Caki2 (cell line): Measurements from ENCODE around the gene PWP1. TPM values are rescaled to one million over a fixed set of nuclear protein-coding genes. Genes with fewer than 3 reads are reported as not detected.
A peak's percentile ranks its signal among the peaks of the same experiment; 100 is the strongest.
"Not testable (repeated sequence)": the region's sequence is repeated elsewhere in the genome, so short reads cannot be mapped to it uniquely, and the experiment has no call there.

Experiments
- DNase-seq: peaks from one replicate; pipeline ENCODE4 v3.0.0-alpha.2; 2015; ENCODE audit warnings: low read depth
- in situ Hi-C: cut with HindIII; loops from 2 replicates; pipeline ENCODE4 v1.10.0; 2016; ENCODE audit warnings: low sequenced_read_pairs, low pct_unique_long_range_greater_than_20kb, mixed read lengths
- total RNA-seq: library from RNA; depleted of rRNA; stranded (reverse); fragments of >200 nt; shearing (Covaris generic); gene quantifications from 2 replicates; pipeline ENCODE4 v1.2.3, GENCODE V29; 2014; ENCODE audit warnings: low replicate concordance

PWP1 gene
- total RNA-seq, 1 experiment from 2014 or later, result 10.4 TPM

- no peak for DNase-seq
- in situ Hi-C loops, result no loop called here
These were observed 22.3 kb upstream of the PWP1 start for GRCh38 chr12:107663277-107663676.

- DNase-seq, result no peak
- in situ Hi-C loops, result no loop called here
These were observed 19.6 kb upstream of the PWP1 start for GRCh38 chr12:107666009-107666408.

GRCh38 chr12:107667464-107667863 lies 18.1 kb upstream of the PWP1 start:
- no peak for DNase-seq

GRCh38 chr12:107668320-107669098 lies 17.1 kb upstream of the PWP1 start:
- no peak for DNase-seq
- in situ Hi-C loops, result no loop called here

More at GRCh38 chr12:107667464-107667863, 18.1 kb upstream of the PWP1 start:
- in situ Hi-C loops, result no loop called here

GRCh38 chr12:107669946-107670345 lies 15.7 kb upstream of the PWP1 start:
- in situ Hi-C loops, result no loop called here
- DNase-seq, result no peak

GRCh38 chr12:107670999-107671643 lies 14.5 kb upstream of the PWP1 start:
- no peak for DNase-seq
- in situ Hi-C loops, result no loop called here

- DNase-seq, result no peak
- in situ Hi-C loops, result no loop called here
These were observed 7.9 kb upstream of the PWP1 start for GRCh38 chr12:107677671-107678070.

- in situ Hi-C loops, result no loop called here
- DNase-seq, result no peak
These were observed 6.3 kb upstream of the PWP1 start for GRCh38 chr12:107679336-107679735.

GRCh38 chr12:107681455-107681835 lies 4.2 kb upstream of the PWP1 start:
- no peak for DNase-seq
- in situ Hi-C loops, result no loop called here

GRCh38 chr12:107681836-107682820 lies 3.5 kb upstream of the PWP1 start:
- DNase-seq, result no peak
- in situ Hi-C loops, result no loop called here

GRCh38 chr12:107684029-107684795 lies 1.4 kb upstream of the PWP1 start:
- no peak for DNase-seq
- in situ Hi-C loops, result no loop called here

- in situ Hi-C loops, result no loop called here
These were observed 624 bp upstream of the PWP1 start for GRCh38 chr12:107684990-107685359.

GRCh38 chr12:107695772-107696171 lies 10.2 kb downstream of the PWP1 start:
- in situ Hi-C loops, result not testable (repeated sequence)

More at GRCh38 chr12:107684990-107685359, 624 bp upstream of the PWP1 start:
- no peak for DNase-seq

GRCh38 chr12:107702106-107702505 lies 16.5 kb downstream of the PWP1 start:
- in situ Hi-C loops, result no loop called here
- DNase-seq, result no peak

More at GRCh38 chr12:107695772-107696171, 10.2 kb downstream of the PWP1 start:
- peak; percentile 35 for DNase-seq

GRCh38 chr12:107704041-107704440 lies 18.4 kb downstream of the PWP1 start:
- DNase-seq, result no peak
- in situ Hi-C loops, result no loop called here

- in situ Hi-C loops, DNase-seq: not testable (repeated sequence)
These were observed 19.9 kb downstream of the PWP1 start for GRCh38 chr12:107705522-107705921.

- in situ Hi-C loops, result no loop called here
These were observed 30.2 kb downstream of the PWP1 start for GRCh38 chr12:107715780-107716179.

GRCh38 chr12:107718606-107719005 lies 33.0 kb downstream of the PWP1 start:
- in situ Hi-C loops, result no loop called here
- no peak for DNase-seq

More at GRCh38 chr12:107715780-107716179, 30.2 kb downstream of the PWP1 start:
- no peak for DNase-seq
